Activated CD4-positive, alpha-beta T cell treated with anti-CD3 and anti-CD28 coated beads, Interleukin-2, amount 10 ng/mL, durations not matched to agents 7 days and 5 days (primary cell): ENCODE measurements around the gene THAP9. TPM values are rescaled to one million over a fixed set of nuclear protein-coding genes. Genes with fewer than 3 reads are reported as not detected.
A peak's percentile ranks its signal among the peaks of the same experiment; 100 is the strongest.
"Not testable (repeated sequence)": the region's sequence is repeated elsewhere in the genome, so short reads cannot be mapped to it uniquely, and the experiment has no call there.

Source experiments
- CTCF ChIA-PET: fragments of 350-600 bp; sonication (Branson Sonifier 250); formaldehyde crosslinking; loops from one replicate; lab custom pipeline; 2021; ENCODE audit warnings: antibody characterized with exemption; lab: Charles Lee
- POLR2A ChIA-PET: fragments of 350-600 bp; sonication (Branson Sonifier 250); formaldehyde crosslinking; loops from one replicate; lab custom pipeline; 2021; ENCODE audit warnings: antibody characterized with exemption; lab: Charles Lee
- DNase-seq: peaks from one replicate; pipeline ENCODE4 v3.0.0-alpha.2; 2020
- H3K27ac Mint-ChIP-seq: one replicate; pipeline ENCODE4 v1.8.0; 2021; ENCODE audit warnings: mild to moderate bottlenecking, moderate library complexity, mixed read lengths
- H3K27me3 Mint-ChIP-seq: one replicate; pipeline ENCODE4 v1.8.0; 2021; ENCODE audit warnings: mixed read lengths
- H3K36me3 Mint-ChIP-seq: one replicate; pipeline ENCODE4 v1.8.0; 2021; ENCODE audit warnings: low read depth, mixed read lengths
- H3K4me1 Mint-ChIP-seq: one replicate; pipeline ENCODE4 v1.8.0; 2021; ENCODE audit warnings: mixed read lengths
- H3K4me3 Mint-ChIP-seq: one replicate; pipeline ENCODE4 v1.8.0; 2021; ENCODE audit warnings: mild to moderate bottlenecking, moderate library complexity, mixed read lengths
- H3K9me3 Mint-ChIP-seq: one replicate; pipeline ENCODE4 v1.8.0; 2021; ENCODE audit warnings: mixed read lengths
- total RNA-seq, 2 experiments: library from RNA; stranded (reverse); gene quantifications; one replicate each; pipeline ENCODE4 v1.2.3, GENCODE V29; 2021

The THAP9 gene
- total RNA-seq, 2 experiments from 2014 or later, result 3.9 to 4.4 TPM

- no peak for DNase-seq
- ChIA-PET CTCF (interaction anchor here (0.9 to 2.0 kb wide), 5 partner anchors 8 to 135 kb away, joined by 3 to 8 read pairs (median 5); partner anchors contain the start of gene COPS4), POLR2A (interaction anchor here (1.3 kb wide), 1 partner anchor 135 kb away, joined by 4 read pairs; the partner anchor contains the start of gene COPS4)
- Mint-ChIP-seq H3K4me1 (peaks cover 21% of the 10 kb centered on the region), H3K27me3 (no peaks in the 10 kb centered on the region), H3K4me3 (no peak overlapping the region), H3K27ac (no peak overlapping the region), H3K36me3 (peaks cover 26% of the 10 kb centered on the region), H3K9me3 (no peaks in the 10 kb centered on the region)
These were observed 1.0 kb upstream of the THAP9 start for GRCh38 chr4:82899374-82900065.

GRCh38 chr4:82900066-82900410 is 497 bp upstream of the THAP9 start:
- Mint-ChIP-seq H3K4me1 (peaks cover 23% of the 10 kb centered on the region), H3K27me3 (no peaks in the 10 kb centered on the region), H3K36me3 (peaks cover 22% of the 10 kb centered on the region), H3K4me3 (no peak overlapping the region), H3K9me3 (no peaks in the 10 kb centered on the region), H3K27ac (no peak overlapping the region)
- DNase-seq, result no peak
- ChIA-PET POLR2A (interaction anchor here (1.3 kb wide), 1 partner anchor 135 kb away, joined by 4 read pairs; the partner anchor contains the start of gene COPS4), CTCF (interaction anchor here (0.9 to 2.0 kb wide), 6 partner anchors 8 to 385 kb away, joined by 3 to 8 read pairs (median 4); partner anchors contain the start of genes COPS4 and COQ2)

- peaks cover 28% of the 10 kb centered on the region for H3K4me1 Mint-ChIP-seq
- DNase-seq, result no peak
- H3K4me3 Mint-ChIP-seq, result no peak overlapping the region
- no peaks in the 10 kb centered on the region for H3K27me3 Mint-ChIP-seq
- H3K27ac Mint-ChIP-seq, result no peak overlapping the region
- POLR2A ChIA-PET, result interaction anchor here (0.6 kb wide), 1 partner anchor 75 kb away, joined by 3 read pairs; no protein-coding TSS in a partner anchor
- CTCF ChIA-PET, result interaction anchor here (1.0 kb wide), 1 partner anchor 383 kb away, joined by 3 read pairs; the partner anchor contains the start of gene COQ2
- H3K9me3 Mint-ChIP-seq, result no peaks in the 10 kb centered on the region
- peaks cover 15% of the 10 kb centered on the region for H3K36me3 Mint-ChIP-seq
These were observed 716 bp downstream of the THAP9 start for GRCh38 chr4:82901183-82901718.

- H3K4me3 Mint-ChIP-seq, result no peak overlapping the region
- H3K27ac Mint-ChIP-seq, result no peak overlapping the region
- H3K9me3 Mint-ChIP-seq, result no peaks in the 10 kb centered on the region
- no peak for DNase-seq
- H3K36me3 Mint-ChIP-seq, result peaks cover 2% of the 10 kb centered on the region
- H3K27me3 Mint-ChIP-seq, result no peaks in the 10 kb centered on the region
- ChIA-PET POLR2A (no interaction called here), CTCF (no interaction called here)
- H3K4me1 Mint-ChIP-seq, result peaks cover 23% of the 10 kb centered on the region
These were observed 3.2 kb downstream of the THAP9 start for GRCh38 chr4:82903737-82904136.

DNA sequence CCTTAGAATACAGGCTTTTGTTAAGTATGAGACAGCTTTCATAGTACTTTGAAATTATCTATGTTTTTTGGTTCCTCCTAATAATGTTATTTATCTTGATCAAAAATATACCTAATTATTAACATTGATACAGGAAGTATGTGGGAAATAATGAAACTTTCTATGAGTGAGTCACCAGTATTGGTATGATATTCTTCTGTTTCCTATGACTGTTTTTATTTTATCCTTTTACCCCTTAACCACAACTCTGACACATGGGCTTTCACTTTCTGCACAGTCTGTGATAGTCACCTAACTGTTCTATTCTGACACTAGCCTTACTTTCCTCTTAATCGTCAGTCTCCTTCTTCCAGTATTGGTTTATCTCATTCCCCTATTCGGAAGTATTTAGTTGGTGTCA is 4.7 kb downstream of the THAP9 start:
- no peak overlapping the region for H3K4me3 Mint-ChIP-seq
- ChIA-PET CTCF (interaction anchor here (0.7 to 0.9 kb wide), 2 partner anchors 13 to 32 kb away, joined by 3 read pairs; no protein-coding TSS in a partner anchor), POLR2A (no interaction called here)
- DNase-seq, result peak; percentile 64
- peaks cover 23% of the 10 kb centered on the region for H3K4me1 Mint-ChIP-seq
- peaks cover 3% of the 10 kb centered on the region for H3K36me3 Mint-ChIP-seq
- H3K27ac Mint-ChIP-seq, result no peak overlapping the region
- no peaks in the 10 kb centered on the region for H3K9me3 Mint-ChIP-seq
- H3K27me3 Mint-ChIP-seq, result no peaks in the 10 kb centered on the region

DNA sequence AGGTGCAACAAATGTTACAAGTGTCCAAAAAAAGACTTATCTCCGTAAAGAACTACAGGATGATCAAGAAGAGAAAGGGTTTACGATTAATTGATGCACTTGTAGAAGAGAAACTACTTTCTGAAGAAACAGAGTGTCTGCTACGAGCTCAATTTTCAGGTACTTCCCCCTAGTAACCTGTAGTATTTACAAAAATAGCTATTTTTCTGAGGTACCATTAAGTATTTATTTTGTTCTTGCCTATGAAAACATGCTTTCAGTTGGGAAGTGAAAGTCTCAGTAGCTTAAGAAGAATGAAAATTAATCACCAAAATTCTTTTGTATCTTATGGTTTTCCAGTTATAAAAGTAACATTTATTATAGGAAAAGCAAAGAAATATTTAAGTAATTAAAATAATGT is 5.9 kb downstream of the THAP9 start:
- no peak for DNase-seq
- peaks cover 23% of the 10 kb centered on the region for H3K4me1 Mint-ChIP-seq
- H3K27ac Mint-ChIP-seq, result no peak overlapping the region
- H3K36me3 Mint-ChIP-seq, result peaks cover 8% of the 10 kb centered on the region
- CTCF ChIA-PET, result no interaction called here
- no peaks in the 10 kb centered on the region for H3K9me3 Mint-ChIP-seq
- POLR2A ChIA-PET, result interaction anchor here (0.6 kb wide), 1 partner anchor 17 kb away, joined by 3 read pairs; no protein-coding TSS in a partner anchor
- H3K27me3 Mint-ChIP-seq, result no peaks in the 10 kb centered on the region
- H3K4me3 Mint-ChIP-seq, result no peak overlapping the region

DNA sequence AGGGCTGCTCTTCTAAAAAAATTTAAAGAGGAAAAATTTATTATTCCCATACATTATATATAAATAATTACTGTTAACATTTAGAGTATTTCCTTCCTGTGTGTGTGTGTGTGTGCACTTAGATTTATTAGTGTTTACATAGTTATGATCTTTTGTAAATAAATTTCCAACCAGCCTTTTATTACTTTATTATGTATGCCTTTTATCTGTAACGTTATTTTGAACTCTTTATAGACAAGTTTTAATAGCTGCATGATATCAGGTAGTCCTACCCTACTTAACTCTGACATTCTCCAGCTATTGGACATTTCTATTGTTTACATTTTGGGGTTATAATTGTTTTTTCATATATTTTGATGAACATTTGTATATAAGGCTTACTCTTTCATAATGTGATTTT is 8.8 kb downstream of the THAP9 start:
- H3K4me1 Mint-ChIP-seq, result peaks cover 14% of the 10 kb centered on the region
- H3K9me3 Mint-ChIP-seq, result no peaks in the 10 kb centered on the region
- ChIA-PET POLR2A (no interaction called here), CTCF (interaction anchor here (1.4 kb wide), 1 partner anchor 12 kb away, joined by 3 read pairs; no protein-coding TSS in a partner anchor)
- no peak overlapping the region for H3K4me3 Mint-ChIP-seq
- DNase-seq, result no peak
- no peaks in the 10 kb centered on the region for H3K27me3 Mint-ChIP-seq
- no peak overlapping the region for H3K27ac Mint-ChIP-seq
- peaks cover 9% of the 10 kb centered on the region for H3K36me3 Mint-ChIP-seq

GRCh38 chr4:82913305-82913704 is 12.8 kb downstream of the THAP9 start:
- POLR2A ChIA-PET, result no interaction called here
- no peak for DNase-seq
- Mint-ChIP-seq H3K4me3 (no peak overlapping the region), H3K27me3 (no peaks in the 10 kb centered on the region), H3K27ac (no peak overlapping the region), H3K36me3 (peaks cover 18% of the 10 kb centered on the region), H3K9me3 (no peaks in the 10 kb centered on the region), H3K4me1 (no peaks in the 10 kb centered on the region)
- CTCF ChIA-PET, result no interaction called here

DNA sequence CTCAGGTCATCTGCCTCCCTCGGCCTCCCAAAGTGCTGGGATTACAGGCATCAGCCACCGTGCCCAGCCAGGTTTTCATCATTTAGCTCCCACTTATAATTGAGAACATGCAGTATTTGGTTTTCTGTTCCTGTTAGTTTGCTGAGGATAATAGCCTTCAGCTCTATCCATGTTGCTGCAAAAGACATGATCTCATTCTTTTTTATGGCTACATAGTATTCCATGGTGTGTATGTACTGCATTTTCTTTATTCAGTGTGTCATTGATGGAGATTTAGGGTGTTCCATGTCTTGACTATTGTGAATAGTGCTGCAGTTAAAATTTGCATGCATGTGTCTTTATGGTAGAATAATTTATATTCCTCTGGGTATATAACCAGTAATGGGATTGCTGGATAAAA is 13.4 kb downstream of the THAP9 start:
- peaks cover 22% of the 10 kb centered on the region for H3K36me3 Mint-ChIP-seq
- CTCF ChIA-PET, H3K27ac Mint-ChIP-seq, H3K27me3 Mint-ChIP-seq, DNase-seq, POLR2A ChIA-PET, H3K4me1 Mint-ChIP-seq, H3K4me3 Mint-ChIP-seq, H3K9me3 Mint-ChIP-seq: not testable (repeated sequence)

DNA sequence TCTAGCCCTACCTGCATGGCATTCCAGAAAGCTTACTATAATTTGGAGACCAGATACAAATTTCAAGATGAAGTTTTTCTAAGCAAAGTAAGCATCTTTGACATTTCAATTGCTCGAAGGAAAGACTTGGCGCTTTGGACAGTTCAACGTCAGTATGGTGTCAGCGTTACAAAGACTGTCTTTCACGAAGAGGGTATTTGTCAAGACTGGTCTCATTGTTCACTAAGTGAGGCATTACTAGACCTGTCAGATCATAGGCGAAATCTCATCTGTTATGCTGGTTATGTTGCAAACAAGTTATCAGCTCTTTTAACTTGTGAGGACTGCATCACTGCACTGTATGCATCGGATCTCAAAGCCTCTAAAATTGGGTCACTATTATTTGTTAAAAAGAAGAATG is 17.6 kb downstream of the THAP9 start:
- no peak overlapping the region for H3K4me3 Mint-ChIP-seq
- H3K4me1 Mint-ChIP-seq, result no peaks in the 10 kb centered on the region
- CTCF ChIA-PET, result no interaction called here
- POLR2A ChIA-PET, result no interaction called here
- peaks cover 23% of the 10 kb centered on the region for H3K36me3 Mint-ChIP-seq
- no peaks in the 10 kb centered on the region for H3K9me3 Mint-ChIP-seq
- no peaks in the 10 kb centered on the region for H3K27me3 Mint-ChIP-seq
- no peak overlapping the region for H3K27ac Mint-ChIP-seq
- DNase-seq, result no peak

GRCh38 chr4:82919386-82919785 is 18.9 kb downstream of the THAP9 start:
- Mint-ChIP-seq H3K27ac (no peak overlapping the region), H3K4me1 (no peaks in the 10 kb centered on the region), H3K27me3 (no peaks in the 10 kb centered on the region), H3K36me3 (peaks cover 25% of the 10 kb centered on the region), H3K4me3 (no peak overlapping the region), H3K9me3 (no peaks in the 10 kb centered on the region)
- CTCF ChIA-PET, result no interaction called here
- POLR2A ChIA-PET, result no interaction called here
- no peak for DNase-seq

DNA sequence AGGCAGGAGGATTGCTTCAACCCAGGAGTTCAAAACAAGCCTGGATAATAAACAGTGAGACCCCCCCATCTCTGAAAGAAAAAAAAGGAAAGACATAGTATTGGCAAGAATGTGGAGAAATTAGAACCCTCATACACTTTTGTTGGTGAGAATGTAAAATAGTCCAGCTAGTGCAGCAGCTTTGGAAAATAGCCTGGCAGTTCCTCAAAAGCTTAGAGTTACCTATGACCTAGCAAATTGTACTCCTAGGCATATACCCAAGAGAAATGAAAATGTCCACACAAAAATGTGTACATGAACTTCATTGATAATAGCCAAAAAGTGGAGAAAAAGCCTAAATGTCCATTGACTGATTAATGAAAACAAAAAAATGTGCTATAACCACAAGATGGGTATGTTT is 21.3 kb downstream of the THAP9 start:
- ChIA-PET CTCF (interaction anchor here (0.7 kb wide), 1 partner anchor 357 kb away, joined by 4 read pairs; no protein-coding TSS in a partner anchor), POLR2A (no interaction called here)
- H3K27ac Mint-ChIP-seq, result no peak overlapping the region
- no peaks in the 10 kb centered on the region for H3K27me3 Mint-ChIP-seq
- peaks cover 25% of the 10 kb centered on the region for H3K36me3 Mint-ChIP-seq
- H3K9me3 Mint-ChIP-seq, result no peaks in the 10 kb centered on the region
- no peak overlapping the region for H3K4me3 Mint-ChIP-seq
- no peaks in the 10 kb centered on the region for H3K4me1 Mint-ChIP-seq
- DNase-seq, result no peak
